HG02884 (cell line): Measurements from ENCODE around the gene SYNGR1.
"Not testable (repeated sequence)": the region's sequence is repeated elsewhere in the genome, so short reads cannot be mapped to it uniquely, and the experiment has no call there.

Experiments
- ATAC-seq: cut with Tn5 transposase; IDR thresholded peaks from one replicate; pipeline ENCODE4 v1.9.1; 2021; ENCODE audit warnings: mild to moderate bottlenecking, moderate library complexity; ENCODE audit not compliant: unreplicated experiment

SYNGR1 gene

DNA sequence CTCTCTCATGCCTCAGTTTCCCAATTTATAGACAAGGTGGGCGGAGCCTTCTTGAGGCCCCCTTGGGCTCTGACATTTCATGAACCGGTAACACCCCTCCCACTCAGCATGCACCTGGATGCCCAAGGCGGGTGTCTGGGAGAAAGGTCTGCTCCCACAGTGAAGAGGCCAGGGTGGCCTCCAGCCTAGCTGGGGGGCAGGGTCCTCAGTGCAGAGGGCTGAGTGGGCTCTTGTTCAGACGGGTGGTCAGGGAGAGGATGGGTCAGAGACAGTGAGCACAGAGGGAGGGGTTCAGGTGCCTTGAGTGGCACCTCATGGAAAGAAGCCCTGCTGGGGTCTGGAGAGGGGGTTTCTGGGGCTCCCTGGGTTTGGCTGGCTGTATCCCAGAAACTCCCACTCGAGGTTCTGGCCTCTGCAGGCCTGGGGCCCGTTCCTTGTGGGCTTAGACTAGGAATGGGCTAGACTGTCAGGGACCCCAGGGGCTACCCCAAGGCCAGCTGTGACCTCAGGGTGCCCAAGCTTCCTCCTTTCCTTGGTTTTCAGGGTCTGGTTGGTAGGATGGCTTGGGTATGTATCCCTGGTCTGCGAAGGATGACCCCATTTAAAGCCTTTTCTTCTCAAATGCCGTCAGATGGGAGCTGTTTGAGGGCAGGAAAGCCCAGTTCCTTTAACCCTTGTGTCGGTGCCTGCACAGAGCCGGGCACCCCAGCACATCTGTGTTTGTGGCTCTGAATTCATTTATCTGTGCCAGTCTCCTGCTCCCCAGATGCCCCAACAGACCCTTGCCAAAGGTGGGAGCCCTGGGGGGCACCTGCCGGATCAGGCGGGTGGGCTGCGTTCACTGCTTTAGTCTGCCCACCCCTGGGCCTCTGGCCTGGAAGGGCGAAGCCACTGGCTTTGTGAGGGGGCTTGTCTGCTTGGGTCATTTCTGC, 1.2 kb downstream of the SYNGR1 start:
- ATAC-seq: no peak

DNA sequence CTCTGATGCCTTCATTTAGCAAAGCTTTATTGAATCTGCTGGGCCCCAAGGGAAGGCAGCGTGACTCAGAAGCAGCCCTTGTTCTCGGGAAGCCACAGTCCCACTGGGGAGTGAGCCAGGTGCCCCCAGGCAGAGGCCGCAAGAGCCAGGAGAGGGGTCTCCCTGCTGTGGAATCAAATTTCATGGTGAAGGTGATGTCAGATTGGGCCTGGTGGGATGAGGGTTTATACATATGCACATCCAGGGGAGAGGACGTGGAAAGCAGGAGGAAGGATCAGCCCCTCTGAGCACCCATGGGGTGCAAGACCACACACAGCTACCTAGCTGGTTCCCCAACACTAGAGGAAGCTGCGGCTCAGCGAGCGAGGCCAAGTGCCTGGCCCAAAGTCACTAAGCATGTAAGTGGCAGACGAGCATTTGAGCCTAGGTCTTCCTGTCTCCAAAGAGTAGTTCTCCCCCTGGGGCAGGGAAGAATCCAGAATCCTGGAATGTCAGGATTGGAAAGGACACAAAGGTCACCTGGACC, 2.0 kb downstream of the SYNGR1 start:
- ATAC-seq: no peak

DNA sequence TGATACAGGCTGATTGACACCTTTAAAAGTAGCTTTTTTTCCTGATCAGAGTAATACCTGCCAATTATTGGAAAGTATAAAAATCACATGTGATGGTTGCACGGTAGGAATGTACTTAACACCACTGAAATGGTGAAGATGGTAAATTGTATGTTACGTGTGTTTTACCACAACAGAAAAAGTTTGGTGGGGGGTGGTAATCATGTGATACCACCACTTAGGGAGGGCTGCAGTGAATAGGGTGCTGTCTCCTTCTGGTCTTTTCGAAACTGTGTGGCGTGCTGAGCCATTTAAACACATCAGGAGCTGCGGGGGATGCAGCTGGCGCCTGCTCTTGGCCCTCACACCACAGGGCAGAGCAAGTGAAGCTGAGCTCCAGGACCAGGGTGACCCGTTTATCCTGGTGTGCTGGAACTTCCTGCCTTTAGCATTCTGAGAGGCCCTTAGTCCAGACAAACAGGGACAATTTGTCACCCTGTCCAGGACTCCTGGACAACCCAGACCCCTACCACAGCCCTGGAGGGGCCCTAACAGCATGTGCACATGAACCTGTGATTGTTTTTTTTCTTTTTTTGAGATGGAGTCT, 2.6 kb downstream of the SYNGR1 start:
- no peak for ATAC-seq

DNA sequence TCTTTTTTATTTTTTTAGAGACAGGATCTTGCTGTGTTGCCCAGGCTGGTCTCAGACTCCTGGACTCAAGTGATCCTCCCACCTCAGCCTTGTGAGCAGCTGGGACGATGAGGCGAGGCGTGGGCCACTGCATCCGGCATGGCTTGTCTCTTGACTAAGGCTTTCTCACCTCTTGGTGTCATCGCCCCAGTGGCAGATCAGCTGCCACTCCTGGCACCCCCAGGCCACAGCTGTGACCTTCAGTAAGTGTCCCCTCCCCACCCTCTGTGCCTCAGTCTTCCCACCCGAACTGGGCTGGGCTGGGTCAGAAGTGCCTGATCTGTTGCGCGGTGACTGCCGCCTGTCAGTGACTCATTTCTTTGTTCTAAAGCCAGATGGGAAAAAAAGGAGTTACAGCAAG, 3.6 kb downstream of the SYNGR1 start:
- no peak for ATAC-seq

DNA sequence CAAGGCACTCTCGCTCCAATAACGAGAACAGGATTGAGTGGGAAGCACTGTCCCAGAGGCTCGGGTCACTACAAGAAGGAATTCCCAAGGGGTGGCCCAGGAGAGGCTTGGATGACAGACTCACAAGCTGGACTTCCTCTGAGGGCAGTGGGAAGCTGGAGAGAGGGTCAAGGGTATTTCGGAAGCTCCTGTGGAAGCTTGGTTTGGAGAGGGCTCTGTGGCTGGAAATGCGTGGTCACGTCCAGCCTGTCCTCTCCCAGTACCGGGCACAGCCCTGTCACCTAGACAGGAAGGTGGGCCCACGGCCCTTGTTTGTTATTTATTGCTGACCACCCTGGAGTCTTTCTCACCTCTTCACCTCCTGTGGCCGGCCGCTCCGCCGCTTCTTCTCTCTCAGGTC, 5.3 kb downstream of the SYNGR1 start:
- ATAC-seq: no peak

DNA sequence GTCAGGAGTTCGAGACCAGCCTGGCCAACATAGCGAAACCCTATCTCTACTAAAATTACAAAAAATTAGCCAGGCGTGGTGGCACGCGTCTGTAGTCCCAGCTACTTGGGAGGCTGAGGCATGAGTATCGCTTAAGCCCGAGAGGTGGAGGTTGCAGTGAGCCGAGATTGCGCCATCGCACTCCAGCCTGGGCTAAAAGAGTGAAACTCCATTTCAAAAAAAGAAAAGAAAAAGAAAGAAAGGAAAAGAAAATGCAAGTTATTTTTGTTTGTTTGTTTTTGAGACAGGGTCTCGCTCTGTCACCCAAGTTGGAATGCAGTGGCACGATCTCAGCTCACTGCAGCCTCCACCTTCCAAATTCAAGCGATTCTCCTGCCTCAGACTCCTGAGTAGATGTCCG, 6.0 kb downstream of the SYNGR1 start:
- ATAC-seq: not testable (repeated sequence)

DNA sequence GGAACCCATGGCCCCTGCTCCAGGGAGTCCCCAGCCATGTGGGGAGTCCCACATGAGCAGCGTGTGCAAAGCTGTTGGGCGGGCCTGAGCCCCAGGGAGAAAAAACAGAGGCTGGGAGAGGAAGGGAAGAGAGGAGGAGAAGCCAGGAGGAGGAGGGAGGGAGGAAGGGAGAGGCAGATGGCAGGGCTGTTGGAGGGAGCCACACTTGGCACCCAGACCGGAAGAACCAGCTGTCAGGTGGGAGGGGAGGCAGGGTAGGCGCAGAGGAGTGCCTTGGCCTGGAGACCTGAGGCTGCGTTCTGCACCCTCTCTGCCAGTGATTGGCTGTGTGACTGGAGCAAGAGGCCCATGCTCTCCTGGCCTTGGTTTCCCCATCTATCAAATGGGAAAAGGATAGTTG, 6.7 kb downstream of the SYNGR1 start:
- ATAC-seq: no peak

DNA sequence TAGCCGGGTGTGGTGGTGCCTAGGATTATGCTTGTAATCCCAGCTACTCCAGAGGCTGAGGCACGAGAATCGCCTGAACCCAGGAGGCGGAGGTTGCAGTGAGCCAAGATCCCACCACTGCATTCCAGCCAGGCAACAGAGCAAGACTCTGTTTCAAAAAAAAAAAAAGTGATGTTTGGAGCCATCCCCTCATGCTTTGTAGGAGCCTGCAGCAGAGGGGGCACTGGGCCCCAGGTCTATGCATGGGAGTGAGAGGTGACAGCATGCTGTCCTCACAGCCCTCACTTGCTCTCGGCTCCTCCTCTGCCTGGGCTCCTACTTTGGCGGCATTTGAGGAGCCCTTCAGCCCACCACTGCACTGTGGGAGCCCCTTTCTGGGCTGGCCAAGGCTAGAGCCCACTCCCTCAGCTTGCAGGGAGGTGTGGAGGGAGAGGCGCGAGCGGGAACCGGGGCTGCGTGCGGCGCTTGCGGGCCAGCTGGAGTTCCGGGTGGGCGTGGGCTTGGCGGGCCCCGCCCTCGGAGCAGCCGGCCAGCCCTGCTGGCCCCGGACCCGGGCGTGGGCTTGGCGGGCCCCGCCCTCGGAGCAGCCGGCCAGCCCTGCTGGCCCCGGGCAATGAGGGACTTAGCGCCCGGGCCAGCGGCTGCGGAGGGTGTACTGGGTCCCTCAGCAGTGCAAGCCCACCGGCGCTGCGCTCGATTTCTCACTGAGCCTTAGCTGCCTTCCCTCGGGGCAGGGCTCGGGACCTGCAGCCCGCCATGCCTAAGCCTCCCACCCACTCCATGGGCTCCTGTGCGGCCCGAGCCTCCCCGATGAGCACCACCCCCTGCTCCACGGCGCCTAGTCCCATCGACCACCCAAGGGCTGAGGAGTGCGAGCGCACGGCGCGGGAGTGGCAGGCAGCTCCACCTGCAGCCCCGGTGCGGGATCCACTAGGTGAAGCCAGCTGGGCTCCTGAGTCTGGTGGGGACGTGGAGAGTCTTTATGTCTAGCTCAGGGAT, 7.6 kb downstream of the SYNGR1 start:
- ATAC-seq: not testable (repeated sequence)

DNA sequence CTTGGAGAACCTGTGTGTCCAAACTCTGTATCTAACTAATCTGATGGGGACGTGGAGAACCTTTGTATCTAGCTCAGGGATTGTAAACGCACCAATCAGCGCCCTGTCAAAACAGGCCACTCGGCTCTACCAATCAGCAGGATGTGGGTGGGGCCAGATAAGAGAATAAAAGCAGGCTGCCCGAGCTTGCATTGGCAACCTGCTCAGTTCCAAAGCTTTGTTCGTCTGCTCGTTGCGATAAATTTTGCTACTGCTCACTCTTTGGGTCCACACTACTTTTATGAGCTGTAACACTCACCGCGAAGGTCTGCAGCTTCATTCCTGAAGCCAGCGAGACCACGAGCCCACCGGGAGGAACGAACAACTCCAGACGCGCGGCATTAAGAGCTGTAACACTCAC, 8.4 kb downstream of the SYNGR1 start:
- not testable (repeated sequence) for ATAC-seq

DNA sequence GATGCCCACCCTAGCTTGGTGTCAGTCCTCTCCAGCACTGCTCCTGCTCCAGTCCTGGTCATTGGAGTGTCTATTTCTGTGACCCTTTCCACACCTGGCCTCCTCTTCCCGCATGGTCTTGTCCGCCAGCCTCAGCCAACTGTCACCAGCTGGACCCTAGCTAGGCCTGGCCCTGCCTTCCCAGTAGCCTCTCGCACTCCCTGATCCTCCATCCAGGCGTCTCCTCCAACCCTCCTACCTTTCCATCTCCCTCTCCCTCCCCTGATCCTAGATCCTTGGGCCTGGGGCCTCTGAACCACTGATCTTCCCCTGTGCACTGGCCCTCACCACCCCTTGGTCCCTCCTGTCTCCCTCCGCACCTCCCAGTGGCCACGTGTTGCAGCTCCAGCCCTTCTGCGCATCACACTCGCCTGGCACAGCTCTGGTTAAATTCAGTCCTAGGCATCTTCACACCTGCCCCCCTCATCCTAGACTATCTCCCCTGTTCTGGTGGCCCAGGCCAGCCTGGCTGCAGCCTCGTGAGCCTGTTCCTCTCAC, 9.9 kb downstream of the SYNGR1 start:
- no peak for ATAC-seq

DNA sequence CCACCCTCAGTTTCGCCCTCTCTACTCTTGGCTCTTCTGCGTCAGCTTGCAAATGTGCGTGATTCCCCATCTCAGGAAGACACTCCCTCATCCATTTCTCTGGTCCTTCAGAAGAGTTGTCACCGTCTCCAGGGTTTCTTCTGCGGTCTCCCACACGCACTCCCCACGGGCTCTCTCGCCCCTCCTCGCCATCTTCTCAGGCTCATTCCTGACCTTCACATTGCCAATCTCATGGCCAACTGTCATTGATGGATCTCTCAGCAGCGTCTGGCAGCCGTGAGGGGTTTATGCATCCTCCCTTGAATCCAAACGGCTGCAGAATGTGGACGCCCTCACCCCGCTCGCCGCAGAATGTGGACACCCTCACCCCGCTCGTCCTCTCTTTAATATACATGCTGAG, 10.5 kb downstream of the SYNGR1 start:
- no peak for ATAC-seq

DNA sequence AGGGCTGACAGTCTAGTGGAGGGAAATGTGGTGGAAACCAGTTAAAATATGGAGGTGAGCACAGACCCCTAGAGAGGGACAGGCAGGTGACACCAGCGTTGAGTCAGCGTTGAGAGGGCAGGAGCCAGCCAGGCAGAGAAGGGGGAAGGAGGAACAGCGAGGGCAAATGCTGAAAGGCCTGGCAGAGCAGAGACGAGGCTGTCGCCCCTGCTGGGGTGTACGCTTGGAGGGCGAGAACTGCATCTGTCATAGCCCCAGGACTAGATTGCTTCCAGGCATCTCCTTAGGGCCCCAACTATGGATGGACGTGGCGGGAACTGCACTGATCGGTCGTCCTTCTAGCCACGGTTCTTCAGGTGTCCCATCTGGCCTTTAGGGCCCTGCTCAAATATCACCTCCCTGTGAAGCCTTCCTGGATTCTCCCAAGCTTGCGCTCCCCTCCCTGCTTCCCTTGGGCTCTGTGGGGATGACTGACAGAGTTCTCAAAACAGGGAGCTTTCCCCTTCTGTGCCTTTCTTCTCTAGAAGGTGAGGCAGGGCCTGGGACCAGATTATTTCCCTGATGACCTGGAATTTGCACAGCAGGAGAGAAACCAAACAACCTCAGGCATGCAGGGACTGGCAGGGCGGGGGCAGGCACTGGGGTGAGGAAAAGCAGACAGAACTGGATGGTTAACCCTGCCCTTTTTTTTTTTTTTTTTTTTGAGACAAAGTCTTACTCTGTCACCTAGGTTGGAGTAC, 11.1 kb downstream of the SYNGR1 start:
- no peak for ATAC-seq

DNA sequence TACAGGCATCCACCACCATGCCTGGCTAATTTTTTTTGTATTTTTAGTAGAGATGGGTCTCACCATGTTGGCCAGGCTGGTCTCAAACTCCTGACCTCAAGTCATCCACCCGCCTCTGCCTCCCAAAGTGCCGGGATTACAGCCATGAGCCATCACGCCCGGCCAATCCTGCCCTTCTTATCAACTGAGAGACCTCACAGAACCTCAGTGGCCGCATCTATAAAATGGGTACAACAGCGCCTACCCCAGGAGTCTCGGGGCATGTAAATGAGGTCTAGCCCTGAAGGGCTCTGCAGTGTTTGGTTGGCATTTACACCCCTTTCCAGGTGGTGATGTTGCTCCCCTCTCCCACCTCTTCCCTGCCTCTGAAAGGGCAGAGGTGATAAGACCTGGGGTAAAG, 11.7 kb downstream of the SYNGR1 start:
- no peak for ATAC-seq

DNA sequence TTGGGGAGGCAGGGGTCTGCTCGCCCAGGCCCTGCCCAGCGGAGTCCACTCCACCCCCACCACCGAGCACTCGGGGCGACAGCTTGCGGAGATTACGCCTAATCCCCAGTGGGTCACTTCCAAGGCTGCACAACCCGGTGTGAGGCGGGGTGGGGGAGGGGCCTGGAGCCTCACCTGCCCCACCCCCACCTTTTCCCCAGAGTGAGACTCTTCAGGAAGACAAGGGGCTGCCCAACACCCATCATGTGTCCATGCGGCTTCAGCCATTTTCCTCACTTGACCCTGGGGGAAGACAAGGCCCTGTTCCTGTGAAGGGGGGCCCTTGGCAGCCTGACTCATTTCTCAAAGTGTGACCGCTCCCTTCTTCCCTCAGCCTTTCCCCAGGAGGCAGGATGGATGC, 12.5 kb downstream of the SYNGR1 start:
- ATAC-seq: no peak

DNA sequence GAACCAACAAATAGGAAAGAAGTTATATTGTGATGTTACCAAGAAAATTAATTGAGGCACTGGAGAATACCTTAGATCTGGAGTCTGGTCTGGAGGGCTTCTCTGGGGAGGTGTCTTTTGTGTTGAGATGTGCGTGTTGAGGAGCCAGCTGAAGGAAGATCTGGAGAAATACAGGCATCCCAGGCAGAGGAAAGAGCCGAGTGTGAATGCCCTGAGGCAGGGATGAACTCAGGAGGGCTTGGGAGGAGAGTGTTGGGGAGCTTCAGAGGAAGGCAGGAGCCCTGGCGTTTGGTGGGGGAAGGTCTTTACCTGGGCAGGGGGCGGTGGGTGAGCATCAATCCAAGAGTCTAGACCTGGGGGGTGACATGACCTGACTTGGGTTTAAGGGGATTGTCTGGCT, 13.1 kb downstream of the SYNGR1 start:
- ATAC-seq: no peak

DNA sequence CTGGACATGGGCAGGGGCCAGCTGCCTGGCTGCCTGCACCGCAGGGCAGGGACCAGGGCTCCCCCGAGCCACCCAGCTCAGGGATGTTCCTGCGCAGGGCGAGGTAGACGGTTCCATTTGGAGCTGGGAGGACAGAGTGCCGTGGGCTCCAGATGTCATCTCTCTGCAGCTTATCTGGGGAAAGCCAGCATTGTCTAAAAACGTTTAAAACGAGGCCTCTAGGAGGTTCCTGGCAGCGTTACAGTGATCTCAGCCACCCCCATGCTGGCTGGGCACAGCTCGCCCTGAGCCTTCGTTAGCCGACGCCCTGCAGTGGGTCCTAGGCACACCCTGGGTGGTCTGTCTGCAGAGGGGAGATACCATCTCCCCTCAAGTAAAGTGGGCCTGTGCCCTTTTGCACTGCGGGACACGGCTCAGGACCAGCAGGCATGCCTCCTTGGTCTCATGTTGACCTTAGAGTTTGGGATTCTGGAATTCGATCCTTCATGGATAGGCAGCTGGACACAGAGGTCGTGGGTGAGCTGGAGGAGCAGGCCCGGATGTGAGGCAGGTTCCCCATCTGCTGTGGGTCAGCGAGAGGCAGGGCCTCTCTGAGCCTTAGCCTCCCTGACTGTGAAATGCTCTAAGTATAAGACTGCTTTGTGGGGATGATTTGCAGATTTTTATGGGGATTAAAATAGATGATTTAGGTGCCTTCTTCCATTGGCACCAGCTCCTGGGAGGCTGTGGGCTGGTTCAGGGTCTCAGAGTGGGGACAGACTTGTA, 14.1 kb downstream of the SYNGR1 start:
- no peak for ATAC-seq

DNA sequence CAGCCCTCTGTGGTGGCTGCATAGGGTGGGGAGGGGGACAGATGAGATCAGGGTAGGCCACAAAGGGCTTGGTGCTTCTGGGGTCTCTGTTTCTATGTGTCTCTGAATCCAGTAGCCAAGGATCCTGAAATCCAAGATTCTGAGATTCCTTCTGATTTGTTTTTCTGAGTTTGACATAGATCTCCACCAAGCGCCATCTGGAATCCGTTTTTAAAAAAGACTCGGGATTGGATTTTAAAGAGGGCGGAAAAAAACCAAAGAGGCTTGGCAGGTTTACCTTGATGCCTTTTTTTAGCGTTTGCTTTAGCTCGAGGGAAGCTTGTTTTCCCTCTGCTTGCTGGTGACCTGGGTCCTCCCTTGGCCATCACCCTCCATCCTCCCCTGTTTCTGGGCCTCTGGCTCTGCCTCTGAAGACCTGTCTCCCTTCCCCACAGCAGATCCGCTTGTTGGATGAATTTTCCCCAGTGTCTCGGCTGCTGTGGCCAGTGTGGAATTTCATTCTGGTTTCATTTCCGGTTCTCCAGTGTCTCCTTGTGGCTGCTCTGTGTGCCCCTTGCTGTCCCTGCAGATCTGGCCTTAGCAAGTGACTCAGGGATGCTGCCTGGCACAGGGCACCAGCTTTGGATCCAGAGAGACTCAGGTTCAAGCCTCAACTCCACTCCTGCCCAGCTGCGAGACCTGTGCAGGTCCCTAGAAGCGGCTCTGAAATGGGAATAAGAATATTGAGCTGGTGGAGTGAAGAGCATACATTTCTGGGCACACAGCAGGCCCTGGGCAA, 15.1 kb downstream of the SYNGR1 start:
- no peak for ATAC-seq

DNA sequence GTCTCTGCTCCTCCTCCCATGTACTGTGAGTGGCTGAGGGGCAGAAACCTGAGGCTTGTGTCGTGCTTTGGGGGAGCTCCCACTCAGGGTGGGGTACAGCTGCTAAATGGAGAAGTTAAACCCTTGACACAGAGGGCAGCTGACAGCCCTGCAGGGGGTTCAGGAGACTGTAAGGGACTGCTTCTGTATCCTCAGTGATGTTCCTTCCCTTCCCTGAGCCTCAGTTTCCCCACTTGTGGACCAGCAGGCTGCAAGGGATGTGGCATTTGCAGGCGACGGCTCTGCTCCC, 15.6 kb downstream of the SYNGR1 start:
- ATAC-seq: no peak

DNA sequence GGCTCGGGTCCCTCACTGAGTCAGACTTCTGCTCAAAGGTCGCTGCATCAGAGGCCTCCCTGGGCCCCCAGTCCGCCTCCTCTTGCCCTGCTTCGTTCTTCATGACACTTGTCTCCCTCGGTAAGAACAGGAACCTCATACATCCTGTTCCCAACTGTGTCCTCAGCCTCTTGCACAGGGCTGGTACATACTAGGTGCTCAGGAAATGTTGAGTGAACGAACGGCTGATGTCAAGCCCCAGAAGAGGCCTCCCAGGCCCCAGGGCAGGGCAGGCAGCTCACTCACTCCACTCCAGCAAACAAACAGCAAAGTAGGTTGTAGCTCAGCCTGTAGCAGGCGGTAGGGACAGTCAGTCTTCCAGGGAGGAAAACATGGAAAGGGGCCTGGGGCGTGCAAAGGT, 17.2 kb downstream of the SYNGR1 start:
- no peak for ATAC-seq
